ENCODE measurements around the gene LSMEM2.

Gene LSMEM2

GRCh38 chr3:50235716-50236483 lies 43.0 kb upstream of the LSMEM2 start, which contains the start of gene GNAI2:
TSS of gene GNAI2 (plus strand) at chr3:50236204. CDS start at chr3:50236336, 132 bp downstream.
- FAIRE-seq (no peak), DNase-seq (ENCODE audit: insufficient read length, low spot score) (peak; percentile 98)
- TF ChIP-seq CTCF (IDR thresholded peaks at IDR 0.05; ENCODE audit: insufficient read depth, missing control alignments): no peak

GRCh38 chr3:50236484-50237132 lies 42.3 kb upstream of the LSMEM2 start:
- no peak for FAIRE-seq
- no peak for TF ChIP-seq CTCF (IDR thresholded peaks at IDR 0.05; ENCODE audit: insufficient read depth, missing control alignments)
- DNase-seq (ENCODE audit: insufficient read length, low spot score): no peak

DNA sequence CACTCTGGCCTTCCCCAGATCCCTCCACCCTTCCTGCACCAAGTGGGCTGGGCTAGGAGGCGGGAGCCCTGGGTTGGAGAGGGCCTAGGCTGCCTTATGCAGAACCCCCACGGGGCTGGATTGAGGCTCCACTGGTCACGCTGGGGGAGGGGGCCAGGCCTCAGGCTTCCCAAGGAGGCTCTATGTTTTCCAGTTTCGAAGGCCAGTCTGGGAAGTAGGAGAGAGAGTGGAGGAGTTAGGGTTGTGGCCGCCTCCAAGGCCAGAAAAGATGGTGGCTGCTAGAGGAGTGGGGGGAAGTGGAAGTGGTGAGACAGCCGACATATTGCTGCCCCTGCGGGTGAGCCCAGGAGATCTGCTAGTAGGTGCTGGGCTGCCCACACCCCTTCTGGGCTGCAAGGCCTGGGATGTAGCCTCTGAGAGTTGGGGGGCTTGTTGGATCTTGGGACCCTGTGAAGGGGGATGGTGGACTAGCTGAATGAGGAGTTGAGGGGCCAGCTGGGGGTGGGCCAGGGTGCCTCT lies 41.7 kb upstream of the LSMEM2 start:
- FAIRE-seq (no peak), DNase-seq (ENCODE audit: insufficient read length, low spot score) (no peak)
- TF ChIP-seq CTCF (IDR thresholded peaks at IDR 0.05; ENCODE audit: insufficient read depth, missing control alignments): no peak

- DNase-seq (ENCODE audit: insufficient read length, low spot score) (no peak), FAIRE-seq (no peak)
- no peak for TF ChIP-seq CTCF (IDR thresholded peaks at IDR 0.05; ENCODE audit: insufficient read depth, missing control alignments)
Observed at GRCh38 chr3:50237754-50238548, 40.9 kb upstream of the LSMEM2 start.

DNA sequence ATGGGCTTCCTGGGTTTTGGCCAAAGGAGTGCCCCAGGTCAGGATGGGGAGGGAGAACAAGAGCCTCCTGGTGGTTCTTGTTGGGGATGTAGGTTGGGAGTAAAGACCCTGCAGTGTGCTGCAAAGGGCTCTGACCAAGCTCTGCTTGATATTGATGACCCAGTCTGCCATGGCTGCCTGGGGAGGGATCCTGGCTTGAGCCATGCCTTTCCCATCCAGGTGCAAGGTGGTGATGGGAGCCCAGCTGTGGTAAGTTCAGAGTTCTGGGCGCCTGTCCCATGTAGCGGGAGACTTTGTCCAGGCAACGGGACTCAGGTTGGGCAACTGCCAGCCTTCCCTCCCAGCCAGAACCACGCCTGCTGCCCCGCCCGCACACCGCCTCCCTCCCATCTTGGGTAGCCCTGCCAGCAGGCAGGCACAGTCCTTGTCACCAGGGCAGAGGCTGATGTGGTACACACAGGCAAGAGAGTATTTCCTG lies 40.3 kb upstream of the LSMEM2 start:
- FAIRE-seq (no peak), DNase-seq (ENCODE audit: insufficient read length, low spot score) (no peak)
- TF ChIP-seq CTCF (IDR thresholded peaks at IDR 0.05; ENCODE audit: insufficient read depth, missing control alignments): no peak

DNA sequence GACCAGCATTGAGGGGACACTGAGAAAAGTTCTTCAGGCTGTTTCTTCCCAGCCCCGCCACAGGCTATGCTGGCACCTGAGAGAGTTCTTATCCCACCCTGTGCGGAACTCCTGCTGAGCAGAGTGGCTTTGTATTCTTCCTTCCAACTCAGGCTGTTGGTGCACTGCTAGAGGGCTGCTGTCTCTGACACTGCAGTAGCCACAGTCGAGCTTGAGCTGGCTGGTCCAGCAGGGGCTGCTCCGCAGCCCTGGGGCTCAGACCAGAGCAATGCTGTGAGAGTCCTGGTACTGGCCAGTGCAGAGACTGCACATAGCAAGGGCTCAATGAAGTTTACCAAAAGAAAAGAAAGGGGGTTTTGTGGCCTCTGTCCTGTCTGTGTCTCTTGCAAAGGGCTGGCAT lies 39.2 kb upstream of the LSMEM2 start:
- no peak for DNase-seq (ENCODE audit: insufficient read length, low spot score)
- no peak for FAIRE-seq
- TF ChIP-seq CTCF (IDR thresholded peaks at IDR 0.05; ENCODE audit: insufficient read depth, missing control alignments): no peak

All from D721Med (cell line).